ENCODE data around the gene POLR2M. TPM values are rescaled to one million over a fixed set of nuclear protein-coding genes. Genes with fewer than 3 reads are reported as not detected.

Gene POLR2M
- total and polyA plus RNA-seq, 2 experiments from 2014 or later: 19.6 to 46.3 TPM

DNA sequence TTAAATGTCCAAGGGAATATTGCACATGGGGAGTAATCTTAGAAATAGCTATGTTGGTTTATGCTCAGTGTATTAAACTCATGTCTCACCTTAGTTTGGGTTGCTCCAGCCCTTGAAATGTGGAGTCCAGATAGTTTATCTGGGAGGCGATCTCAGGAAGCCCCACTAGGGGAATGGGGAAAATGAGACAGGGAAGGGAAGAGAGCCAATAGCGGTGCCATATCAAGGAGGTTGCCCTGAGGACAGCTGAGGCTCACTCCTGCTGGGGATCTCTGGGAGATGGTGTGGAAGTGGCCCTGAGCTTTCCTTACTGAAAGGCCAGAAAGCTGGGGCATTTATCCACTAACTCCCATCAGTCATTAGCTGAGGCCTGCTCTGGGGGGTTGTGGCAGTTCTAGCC lies 43.3 kb upstream of the POLR2M start (continued):
- TF ChIP-seq, protein P1, sequence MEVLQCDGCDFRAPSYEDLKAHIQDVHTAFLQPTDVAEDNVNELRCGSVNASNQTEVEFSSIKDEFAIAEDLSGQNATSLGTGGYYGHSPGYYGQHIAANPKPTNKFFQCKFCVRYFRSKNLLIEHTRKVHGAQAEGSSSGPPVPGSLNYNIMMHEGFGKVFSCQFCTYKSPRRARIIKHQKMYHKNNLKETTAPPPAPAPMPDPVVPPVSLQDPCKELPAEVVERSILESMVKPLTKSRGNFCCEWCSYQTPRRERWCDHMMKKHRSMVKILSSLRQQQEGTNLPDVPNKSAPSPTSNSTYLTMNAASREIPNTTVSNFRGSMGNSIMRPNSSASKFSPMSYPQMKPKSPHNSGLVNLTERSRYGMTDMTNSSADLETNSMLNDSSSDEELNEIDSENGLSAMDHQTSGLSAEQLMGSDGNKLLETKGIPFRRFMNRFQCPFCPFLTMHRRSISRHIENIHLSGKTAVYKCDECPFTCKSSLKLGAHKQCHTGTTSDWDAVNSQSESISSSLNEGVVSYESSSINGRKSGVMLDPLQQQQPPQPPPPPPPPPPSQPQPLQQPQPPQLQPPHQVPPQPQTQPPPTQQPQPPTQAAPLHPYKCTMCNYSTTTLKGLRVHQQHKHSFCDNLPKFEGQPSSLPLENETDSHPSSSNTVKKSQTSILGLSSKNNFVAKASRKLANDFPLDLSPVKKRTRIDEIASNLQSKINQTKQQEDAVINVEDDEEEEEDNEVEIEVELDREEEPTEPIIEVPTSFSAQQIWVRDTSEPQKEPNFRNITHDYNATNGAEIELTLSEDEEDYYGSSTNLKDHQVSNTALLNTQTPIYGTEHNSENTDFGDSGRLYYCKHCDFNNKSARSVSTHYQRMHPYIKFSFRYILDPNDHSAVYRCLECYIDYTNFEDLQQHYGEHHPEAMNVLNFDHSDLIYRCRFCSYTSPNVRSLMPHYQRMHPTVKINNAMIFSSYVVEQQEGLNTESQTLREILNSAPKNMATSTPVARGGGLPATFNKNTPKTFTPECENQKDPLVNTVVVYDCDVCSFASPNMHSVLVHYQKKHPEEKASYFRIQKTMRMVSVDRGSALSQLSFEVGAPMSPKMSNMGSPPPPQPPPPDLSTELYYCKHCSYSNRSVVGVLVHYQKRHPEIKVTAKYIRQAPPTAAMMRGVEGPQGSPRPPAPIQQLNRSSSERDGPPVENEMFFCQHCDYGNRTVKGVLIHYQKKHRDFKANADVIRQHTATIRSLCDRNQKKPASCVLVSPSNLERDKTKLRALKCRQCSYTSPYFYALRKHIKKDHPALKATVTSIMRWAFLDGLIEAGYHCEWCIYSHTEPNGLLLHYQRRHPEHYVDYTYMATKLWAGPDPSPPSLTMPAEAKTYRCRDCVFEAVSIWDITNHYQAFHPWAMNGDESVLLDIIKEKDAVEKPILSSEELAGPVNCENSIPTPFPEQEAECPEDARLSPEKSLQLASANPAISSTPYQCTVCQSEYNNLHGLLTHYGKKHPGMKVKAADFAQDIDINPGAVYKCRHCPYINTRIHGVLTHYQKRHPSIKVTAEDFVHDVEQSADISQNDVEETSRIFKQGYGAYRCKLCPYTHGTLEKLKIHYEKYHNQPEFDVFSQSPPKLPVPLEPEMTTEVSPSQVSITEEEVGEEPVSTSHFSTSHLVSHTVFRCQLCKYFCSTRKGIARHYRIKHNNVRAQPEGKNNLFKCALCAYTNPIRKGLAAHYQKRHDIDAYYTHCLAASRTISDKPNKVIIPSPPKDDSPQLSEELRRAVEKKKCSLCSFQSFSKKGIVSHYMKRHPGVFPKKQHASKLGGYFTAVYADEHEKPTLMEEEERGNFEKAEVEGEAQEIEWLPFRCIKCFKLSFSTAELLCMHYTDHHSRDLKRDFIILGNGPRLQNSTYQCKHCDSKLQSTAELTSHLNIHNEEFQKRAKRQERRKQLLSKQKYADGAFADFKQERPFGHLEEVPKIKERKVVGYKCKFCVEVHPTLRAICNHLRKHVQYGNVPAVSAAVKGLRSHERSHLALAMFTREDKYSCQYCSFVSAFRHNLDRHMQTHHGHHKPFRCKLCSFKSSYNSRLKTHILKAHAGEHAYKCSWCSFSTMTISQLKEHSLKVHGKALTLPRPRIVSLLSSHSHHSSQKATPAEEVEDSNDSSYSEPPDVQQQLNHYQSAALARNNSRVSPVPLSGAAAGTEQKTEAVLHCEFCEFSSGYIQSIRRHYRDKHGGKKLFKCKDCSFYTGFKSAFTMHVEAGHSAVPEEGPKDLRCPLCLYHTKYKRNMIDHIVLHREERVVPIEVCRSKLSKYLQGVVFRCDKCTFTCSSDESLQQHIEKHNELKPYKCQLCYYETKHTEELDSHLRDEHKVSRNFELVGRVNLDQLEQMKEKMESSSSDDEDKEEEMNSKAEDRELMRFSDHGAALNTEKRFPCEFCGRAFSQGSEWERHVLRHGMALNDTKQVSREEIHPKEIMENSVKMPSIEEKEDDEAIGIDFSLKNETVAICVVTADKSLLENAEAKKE (CRISPR knock-in tag; IDR thresholded peaks at IDR 0.05): no peak
- TF ChIP-seq, protein P2, sequence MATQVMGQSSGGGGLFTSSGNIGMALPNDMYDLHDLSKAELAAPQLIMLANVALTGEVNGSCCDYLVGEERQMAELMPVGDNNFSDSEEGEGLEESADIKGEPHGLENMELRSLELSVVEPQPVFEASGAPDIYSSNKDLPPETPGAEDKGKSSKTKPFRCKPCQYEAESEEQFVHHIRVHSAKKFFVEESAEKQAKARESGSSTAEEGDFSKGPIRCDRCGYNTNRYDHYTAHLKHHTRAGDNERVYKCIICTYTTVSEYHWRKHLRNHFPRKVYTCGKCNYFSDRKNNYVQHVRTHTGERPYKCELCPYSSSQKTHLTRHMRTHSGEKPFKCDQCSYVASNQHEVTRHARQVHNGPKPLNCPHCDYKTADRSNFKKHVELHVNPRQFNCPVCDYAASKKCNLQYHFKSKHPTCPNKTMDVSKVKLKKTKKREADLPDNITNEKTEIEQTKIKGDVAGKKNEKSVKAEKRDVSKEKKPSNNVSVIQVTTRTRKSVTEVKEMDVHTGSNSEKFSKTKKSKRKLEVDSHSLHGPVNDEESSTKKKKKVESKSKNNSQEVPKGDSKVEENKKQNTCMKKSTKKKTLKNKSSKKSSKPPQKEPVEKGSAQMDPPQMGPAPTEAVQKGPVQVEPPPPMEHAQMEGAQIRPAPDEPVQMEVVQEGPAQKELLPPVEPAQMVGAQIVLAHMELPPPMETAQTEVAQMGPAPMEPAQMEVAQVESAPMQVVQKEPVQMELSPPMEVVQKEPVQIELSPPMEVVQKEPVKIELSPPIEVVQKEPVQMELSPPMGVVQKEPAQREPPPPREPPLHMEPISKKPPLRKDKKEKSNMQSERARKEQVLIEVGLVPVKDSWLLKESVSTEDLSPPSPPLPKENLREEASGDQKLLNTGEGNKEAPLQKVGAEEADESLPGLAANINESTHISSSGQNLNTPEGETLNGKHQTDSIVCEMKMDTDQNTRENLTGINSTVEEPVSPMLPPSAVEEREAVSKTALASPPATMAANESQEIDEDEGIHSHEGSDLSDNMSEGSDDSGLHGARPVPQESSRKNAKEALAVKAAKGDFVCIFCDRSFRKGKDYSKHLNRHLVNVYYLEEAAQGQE (IDR thresholded peaks at IDR 0.05; ENCODE audit: unreplicated experiment): no peak

DNA sequence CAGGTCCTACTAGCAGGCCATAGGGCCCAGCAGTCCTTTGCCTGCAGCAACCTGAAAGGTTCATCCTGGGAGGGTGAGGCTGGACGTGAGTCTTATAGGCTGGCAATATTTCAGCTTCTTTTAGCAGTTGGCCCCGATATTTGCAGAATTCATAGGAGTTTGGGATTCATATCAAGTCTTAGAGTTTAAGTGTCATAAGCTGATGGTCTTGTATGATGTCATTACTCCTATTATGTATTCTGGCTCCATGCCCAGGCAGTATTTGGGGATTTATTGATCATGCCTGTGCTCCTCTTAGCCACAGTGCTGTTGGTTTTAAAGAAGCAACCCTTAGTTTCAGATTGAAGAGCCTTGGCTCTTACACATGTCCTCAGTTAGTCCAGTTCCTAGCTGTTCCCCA lies 41.3 kb upstream of the POLR2M start:
- H3K27ac ChIP-seq (ENCODE audit: low read depth): no peak overlapping the region
- H3K36me3 Mint-ChIP-seq (ENCODE audit: low read depth): no peaks in the 10 kb centered on the region
- H3K4me2 ChIP-seq: no peak overlapping the region
- no peaks in the 10 kb centered on the region for H3K79me2 ChIP-seq (replicated peaks; ENCODE audit: insufficient read depth)
- H3K27me3 Mint-ChIP-seq (ENCODE audit: insufficient read depth, low read depth, poor library complexity): no peaks in the 10 kb centered on the region
- H3K9me2 ChIP-seq (ENCODE audit: insufficient read depth): no peaks in the 10 kb centered on the region
- no peak overlapping the region for H2AFZ ChIP-seq
- no peaks in the 10 kb centered on the region for H3K9me3 Mint-ChIP-seq
- ATAC-seq (no peak), DNase-seq (ENCODE audit: low spot score) (no peak)
- H4K20me1 ChIP-seq (replicated peaks; ENCODE audit: insufficient read depth): no peaks in the 10 kb centered on the region
- H3K27ac Mint-ChIP-seq: no peak overlapping the region
- H3K4me1 Mint-ChIP-seq: no peaks in the 10 kb centered on the region
- no peak overlapping the region for H3K4me3 Mint-ChIP-seq
- no peaks in the 10 kb centered on the region for H3K27me3 ChIP-seq (ENCODE audit: insufficient read depth)
- H3K36me3 ChIP-seq (ENCODE audit: insufficient read depth): no peaks in the 10 kb centered on the region
- no peaks in the 10 kb centered on the region for H3K4me1 ChIP-seq (ENCODE audit: insufficient read depth)
- no peaks in the 10 kb centered on the region for H3F3A ChIP-seq (replicated peaks; ENCODE audit: low read depth)
- H3K4me3 ChIP-seq: no peak overlapping the region
- TF ChIP-seq, protein P1 (CRISPR knock-in tag; IDR thresholded peaks at IDR 0.05): no peak
- no peak for TF ChIP-seq EZH2phosphoT487 (IDR thresholded peaks at IDR 0.05; ENCODE audit: unreplicated experiment)
- no peak for TF ChIP-seq NANOG (IDR thresholded peaks at IDR 0.05; ENCODE audit: borderline replicate concordance)
- TF ChIP-seq ZNF331 (CRISPR knock-in tag; IDR thresholded peaks at IDR 0.05; ENCODE audit: low read depth): no peak
- no peak for TF ChIP-seq POLR2AphosphoS5 (IDR thresholded peaks at IDR 0.05; ENCODE audit: low read depth)
